PC-3 (cell line): ENCODE measurements around the gene TAAR6.

Experiments
- EZH2 ChIP-seq: fragments of 300-600 bp; sonication (generic); IDR thresholded peaks from one replicate; pipeline ENCODE4 v1.6.1; 2017; ENCODE audit warnings: antibody characterized with exemption, mild to moderate bottlenecking, low read length; ENCODE audit not compliant: unreplicated experiment
- TF ChIP-seq, protein P1 (sequence below): fragments of 300-600 bp; sonication (generic); conservative IDR thresholded peaks from 2 replicates; pipeline ENCODE4 v1.5.1; 2017; ENCODE audit warnings: antibody characterized with exemption, low read depth, mild to moderate bottlenecking, low read length

DNA sequence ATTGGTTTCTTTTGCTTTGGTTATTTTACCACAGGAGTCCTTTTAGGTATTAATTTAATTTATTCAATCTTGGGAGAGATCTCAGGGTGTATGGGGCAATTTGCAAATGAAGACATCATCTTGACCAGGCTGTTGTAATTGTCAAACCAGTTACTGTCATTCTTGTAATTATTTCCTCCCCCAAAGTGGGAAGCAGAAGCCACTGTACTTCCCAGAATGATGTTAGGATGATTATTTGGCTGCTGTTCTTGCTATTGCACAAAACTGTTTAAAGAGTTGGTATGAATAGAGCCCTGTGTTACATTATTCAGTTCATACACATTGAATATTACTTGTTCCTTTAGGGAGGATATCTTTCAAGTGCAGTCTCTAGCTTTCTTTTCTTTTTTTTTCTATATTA lies 1.7 kb downstream of the TAAR6 start:
- TF ChIP-seq, protein P1, sequence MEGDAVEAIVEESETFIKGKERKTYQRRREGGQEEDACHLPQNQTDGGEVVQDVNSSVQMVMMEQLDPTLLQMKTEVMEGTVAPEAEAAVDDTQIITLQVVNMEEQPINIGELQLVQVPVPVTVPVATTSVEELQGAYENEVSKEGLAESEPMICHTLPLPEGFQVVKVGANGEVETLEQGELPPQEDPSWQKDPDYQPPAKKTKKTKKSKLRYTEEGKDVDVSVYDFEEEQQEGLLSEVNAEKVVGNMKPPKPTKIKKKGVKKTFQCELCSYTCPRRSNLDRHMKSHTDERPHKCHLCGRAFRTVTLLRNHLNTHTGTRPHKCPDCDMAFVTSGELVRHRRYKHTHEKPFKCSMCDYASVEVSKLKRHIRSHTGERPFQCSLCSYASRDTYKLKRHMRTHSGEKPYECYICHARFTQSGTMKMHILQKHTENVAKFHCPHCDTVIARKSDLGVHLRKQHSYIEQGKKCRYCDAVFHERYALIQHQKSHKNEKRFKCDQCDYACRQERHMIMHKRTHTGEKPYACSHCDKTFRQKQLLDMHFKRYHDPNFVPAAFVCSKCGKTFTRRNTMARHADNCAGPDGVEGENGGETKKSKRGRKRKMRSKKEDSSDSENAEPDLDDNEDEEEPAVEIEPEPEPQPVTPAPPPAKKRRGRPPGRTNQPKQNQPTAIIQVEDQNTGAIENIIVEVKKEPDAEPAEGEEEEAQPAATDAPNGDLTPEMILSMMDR = no peak
- no peak for TF ChIP-seq EZH2
